GM18861 (cell line): ENCODE data around the gene PEX3.

Experiments used
- ATAC-seq: cut with Tn5 transposase; IDR thresholded peaks from one replicate; pipeline ENCODE4 v1.9.1; 2021; ENCODE audit not compliant: unreplicated experiment

PEX3 gene, protein sequence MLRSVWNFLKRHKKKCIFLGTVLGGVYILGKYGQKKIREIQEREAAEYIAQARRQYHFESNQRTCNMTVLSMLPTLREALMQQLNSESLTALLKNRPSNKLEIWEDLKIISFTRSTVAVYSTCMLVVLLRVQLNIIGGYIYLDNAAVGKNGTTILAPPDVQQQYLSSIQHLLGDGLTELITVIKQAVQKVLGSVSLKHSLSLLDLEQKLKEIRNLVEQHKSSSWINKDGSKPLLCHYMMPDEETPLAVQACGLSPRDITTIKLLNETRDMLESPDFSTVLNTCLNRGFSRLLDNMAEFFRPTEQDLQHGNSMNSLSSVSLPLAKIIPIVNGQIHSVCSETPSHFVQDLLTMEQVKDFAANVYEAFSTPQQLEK

DNA sequence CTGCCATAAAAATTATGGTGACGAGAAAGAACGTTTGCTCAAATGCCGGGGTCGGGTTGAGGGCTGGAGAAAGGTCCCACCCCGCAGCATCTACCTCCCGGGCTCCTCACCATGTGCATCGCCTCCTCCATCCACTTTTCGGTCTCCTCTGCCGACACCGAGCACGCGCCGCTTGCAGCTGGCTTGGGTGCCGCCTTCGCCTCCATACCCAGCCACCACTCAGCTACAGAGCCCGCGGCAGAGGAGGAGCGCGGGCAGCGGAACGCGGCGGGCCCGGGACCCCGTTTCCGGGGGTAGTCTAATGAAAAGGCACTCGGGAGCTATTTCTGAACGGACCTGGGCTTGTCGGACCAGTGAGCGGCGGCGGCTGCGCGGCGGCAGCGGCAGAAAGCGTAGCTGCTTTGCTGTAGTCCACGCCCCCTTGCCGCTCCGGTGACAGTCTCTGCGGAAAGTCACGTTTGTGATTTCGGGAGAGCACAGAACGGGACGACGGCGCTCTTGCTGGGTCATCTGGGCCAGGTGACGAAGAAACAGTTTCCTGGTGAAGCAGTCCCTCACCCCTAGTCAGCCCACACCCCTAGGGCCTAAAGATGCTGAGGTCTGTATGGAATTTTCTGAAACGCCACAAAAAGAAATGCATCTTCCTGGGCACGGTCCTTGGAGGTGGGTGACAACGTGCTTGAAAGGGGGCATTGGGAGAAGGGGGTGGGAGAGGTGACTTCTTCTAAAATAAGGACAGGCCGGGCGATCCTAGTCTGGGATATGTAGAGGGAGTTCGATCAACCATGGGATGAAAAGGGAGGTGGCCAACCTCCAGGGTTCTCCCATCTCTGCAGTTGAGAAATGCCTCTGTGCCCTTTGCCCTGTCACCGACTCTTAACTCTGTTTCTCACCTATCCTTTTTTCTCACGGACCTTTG is at the start of gene PEX3, which contains the start of gene ADAT2:
Gene PEX3 (plus strand): TSS at position 353 of the 919 bp plus-strand sequence. CDS start 238 bp downstream, at position 591.
Gene ADAT2 (minus strand): TSS at position 243 of the 919 bp plus-strand sequence. CDS start 37 bp downstream, at position 206.
- ATAC-seq = peak; percentile 96

DNA sequence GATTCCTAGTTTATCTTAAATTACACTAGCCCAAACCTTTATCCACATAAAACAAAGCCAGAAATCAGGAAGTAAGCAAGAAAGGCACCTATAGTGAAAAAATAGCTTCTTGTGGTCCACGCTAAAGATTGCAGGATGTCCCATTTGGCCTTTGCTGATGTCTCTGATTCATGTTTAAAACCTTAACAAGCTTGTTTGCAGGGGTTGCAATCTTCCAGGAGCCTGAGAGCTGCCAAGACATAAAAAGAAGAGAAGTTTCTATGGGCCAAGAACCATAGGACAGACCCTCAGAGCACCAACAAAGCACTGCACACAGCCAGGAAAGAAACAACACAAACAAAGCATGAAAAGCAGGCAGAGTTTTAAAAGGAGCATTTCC is 49.5 kb upstream of the PEX3 start:
- no peak for ATAC-seq

DNA sequence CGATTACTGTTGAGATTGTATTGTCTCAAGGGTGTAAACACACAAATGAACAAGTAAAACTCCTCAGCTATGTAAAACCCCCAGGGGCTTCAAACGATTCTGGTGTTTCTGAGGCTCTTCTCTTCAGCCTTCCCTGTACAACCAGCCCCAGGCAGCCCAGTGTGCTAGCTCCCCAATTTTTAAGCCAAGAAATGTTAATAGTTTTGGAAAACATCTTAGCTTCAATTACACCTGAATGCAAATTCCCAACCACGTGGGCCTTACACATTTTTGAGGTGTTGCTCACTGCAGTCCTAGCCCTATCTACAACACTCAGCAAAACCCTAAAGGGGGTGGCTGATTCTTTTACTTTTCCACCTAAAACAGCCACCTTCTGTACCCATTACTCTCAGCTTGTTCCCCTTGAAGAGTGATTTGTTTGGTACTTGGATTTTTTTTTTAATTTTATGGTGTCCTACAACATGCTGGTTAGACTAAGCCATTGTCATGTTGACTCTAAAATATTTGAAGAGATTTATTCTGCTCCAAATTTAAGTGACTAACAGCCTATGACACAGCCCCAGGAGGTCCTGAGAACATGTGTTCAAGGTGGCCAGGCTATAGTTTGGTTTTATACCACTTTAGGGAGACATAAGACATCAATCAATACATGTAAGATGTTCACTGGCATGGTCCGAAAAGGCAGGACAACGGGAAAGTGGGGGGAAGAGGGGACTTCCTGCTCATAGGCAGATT is 48.8 kb upstream of the PEX3 start:
- no peak for ATAC-seq

DNA sequence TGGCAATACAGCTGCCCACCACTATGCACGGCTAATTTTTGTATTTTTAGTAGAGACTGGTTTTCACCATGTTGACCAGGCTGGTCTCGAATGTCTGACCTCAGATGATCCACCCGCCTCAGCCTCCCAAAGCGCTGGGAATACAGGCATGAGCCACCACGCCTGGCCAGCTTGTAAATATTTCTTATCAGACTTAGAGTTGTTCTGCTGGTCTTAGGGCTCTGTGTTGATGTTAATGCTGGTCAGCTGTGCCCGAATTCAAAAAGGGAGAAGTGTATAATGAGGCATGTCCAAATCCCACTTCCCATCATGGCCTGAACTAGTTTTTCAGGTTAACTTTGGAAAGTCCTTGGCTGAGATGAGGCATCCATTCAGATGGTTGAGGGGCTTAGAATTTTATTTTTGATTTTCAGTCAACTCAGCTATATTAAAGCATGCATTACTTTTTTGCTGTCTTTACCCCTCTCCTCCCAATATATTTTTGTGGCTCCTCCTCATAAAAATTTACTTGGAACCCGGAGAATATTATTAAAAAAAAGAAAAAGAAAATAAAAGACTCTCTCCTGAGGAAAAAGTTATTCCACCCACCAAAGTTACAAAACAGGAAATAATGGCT is 47.8 kb upstream of the PEX3 start:
- ATAC-seq = no peak

DNA sequence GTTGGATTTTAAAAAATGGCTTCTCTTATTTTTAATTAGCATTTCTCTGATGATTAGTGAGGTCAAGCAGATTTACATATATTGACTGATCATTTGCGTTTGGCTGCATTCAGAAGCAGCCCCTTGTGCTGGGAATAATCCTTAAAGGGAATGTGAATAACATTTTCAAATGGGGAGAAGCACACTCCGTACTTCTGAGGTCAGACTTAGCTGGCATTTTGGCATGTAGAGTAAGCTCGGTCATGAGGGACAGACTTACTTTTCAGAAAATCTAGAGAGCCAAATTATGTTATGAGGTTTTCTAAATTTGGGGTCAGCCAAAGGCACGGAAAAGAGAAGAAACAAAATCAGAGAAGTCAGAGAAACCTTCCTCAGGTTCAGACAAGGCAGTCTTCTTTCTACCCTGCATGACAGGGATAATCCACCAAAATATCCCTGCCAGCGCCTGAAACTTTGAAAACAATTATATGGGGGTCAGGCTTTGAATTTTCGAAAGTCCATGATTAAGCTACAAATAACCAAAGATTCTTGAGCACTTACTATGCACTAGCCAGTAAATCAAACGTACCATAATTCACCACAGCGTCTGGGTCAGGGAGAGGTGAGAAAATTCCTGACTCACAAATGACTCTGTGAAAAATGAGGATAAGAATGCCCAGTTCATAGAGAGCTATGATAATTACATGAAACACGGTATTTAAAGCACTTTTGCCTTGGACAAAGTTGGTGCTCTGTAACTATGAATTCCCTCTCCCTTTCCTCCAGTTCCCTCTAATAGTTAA is 45.0 kb upstream of the PEX3 start:
- ATAC-seq = no peak

DNA sequence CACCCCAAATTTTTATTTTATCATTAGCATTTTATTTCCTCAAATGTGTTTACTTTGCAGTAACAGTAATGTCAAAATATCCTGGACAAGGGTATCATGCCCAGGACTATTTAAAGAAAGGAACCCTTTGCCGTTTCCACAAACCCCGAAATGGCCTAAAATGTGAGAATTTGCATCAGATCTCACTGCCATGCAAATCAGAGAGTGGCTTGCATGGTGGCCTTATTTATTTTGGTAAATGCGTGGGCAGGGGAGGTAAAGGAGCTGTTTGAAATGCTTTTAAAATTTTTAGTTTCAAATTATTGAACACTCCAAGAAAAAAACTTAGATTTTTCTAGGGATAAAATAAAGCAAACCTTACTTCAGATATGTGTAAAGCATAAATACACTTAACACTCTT is 43.9 kb upstream of the PEX3 start:
- ATAC-seq = no peak

DNA sequence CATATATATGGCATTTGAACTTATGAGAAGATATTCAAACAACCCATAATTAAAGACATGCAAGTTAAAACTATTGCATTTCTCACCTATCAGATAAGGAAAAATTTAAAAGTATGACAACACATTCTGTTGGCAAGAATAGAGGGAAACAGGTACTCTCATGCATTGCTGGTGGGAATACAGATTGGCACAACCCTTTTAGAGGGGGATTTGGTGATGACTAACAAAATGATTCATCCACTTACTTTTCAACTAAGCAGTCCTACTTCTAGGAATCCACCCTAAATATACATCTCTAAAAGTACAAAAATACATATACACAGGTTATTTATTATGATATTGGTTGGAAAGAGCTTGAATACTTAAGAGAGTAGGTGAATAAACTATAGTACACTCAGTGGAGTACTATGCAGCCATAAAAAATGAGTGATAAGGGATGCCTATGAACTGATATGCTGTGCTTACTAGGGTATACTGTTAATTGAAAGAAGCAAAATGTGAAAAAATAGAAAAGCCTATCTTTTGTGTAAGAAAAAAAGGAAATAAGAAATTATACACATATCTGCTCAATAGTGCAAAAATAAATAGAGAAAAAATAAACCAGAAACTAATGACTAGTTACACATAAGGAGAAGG is 42.3 kb upstream of the PEX3 start:
- no peak for ATAC-seq

DNA sequence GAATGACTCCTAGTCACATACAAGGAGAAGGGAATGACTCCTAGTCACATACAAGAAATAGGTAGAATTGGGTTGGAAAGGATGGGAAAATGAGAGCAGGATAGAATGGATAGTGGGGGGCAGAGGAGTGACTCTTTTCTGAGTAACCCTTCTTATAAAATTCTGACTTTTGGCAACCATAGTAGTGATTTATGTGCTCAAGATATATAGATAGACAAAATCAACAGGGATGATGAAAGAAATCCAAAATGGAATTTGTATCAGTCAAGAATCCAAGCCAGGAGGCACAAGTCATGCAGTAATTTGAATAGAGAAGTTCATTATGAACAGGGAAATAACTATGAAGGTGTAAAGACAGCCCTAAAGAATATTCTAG is 41.8 kb upstream of the PEX3 start:
- ATAC-seq = no peak

DNA sequence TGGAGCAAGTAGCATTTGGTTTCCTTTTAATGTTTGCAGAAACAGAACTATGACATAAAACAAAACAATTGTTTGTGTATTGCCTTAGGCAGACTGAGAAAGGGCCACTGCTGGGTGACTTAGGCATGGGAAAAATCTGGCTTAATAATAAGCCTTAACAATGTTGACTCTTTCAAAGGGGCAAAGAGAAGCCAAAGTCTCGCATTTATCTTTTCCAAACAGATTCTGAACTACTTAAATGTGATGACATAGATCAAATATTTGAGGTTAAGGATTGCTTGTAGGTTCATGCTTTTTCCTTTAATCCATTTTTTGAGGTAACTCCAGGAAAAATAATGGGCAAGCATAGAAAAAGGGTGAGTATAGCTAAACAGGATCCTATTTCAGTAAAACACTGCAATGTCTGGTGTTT is 39.7 kb upstream of the PEX3 start:
- no peak for ATAC-seq

DNA sequence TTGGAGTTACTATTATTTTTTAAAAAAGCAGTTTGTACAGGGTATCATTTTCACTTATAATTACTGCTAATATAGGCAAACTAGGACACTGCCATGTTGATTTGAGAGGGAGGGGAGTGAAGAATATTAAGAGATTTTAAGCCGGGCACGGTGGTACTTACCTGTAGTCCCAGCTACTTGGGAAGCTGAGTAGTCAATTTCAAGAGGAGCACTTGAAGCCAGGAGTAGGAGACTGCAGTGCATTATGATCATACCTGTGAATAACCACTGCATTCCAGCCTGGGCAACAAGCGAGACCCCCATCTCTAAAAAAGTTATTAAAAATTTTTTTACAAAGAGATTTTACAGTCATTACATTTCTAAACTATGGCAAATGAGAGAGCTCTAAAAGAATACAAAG is 35.8 kb upstream of the PEX3 start:
- ATAC-seq = no peak

DNA sequence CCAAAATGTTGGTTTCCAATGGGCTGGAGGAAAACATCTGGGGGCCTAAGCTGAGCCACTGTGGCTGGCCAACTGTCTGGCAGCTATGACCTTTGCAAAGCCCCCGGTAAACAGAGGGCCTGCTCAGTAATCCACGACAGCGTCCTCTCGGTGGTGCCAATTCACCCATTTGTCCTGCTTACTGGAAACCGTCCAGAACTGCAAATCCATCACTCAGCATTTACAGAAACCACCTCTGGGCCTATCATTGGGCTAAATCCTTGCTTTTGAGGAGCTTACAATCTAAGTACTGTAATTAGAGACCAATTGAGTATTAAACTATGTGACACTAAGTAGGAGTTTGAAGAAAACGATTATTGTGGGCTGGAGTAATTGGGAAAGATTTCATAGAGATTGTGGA is 31.1 kb upstream of the PEX3 start:
- no peak for ATAC-seq

DNA sequence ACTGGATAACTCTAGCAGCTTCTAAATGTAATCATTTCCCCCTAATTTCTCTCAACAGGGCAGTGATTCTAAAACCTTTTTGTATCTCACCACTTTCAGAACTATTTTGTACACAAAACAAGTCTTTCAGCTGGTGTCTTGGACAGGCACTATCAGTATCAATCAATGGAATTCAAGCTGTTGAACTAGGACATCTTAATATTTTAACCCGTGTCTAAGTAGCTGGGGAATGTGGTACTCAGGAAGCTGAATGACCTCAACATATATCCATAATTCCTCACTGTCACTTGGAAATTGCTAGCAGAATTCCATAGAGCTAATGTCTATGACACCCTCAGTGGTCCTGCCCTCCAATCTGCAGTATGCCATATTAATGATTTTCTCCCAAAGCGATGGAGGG is 24.6 kb upstream of the PEX3 start:
- ATAC-seq = no peak

DNA sequence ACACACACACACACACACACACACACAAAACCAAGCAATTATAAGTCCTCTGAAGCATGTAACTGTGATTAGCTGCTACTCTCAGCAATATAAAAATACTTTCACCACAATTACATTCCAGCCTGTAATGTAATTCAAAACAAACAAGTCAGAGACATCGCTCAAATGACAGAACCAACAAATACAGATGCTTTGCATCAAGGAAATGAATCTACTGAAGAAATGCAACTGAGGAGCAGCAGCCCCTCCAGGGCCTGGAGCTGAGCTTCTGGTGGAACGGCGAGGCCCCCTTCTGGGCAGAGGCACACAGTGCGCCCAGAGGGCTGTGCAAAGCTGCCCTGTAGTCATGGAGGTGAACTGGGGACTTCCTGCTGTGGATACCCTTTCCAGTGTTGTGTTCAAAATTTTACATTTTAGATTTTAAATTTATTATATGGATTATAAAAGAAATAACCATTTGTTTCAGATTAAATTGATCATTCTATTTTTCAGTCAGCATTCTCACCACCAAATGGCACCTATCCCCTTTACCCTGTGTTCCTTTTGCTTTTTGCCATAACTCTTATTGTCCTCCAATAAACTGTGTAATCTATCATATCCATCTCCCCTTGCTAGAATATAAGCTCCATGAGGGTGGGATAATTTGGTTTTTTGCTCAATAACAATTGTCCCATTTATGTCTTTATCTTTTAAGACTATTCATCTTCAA is 23.3 kb upstream of the PEX3 start:
- ATAC-seq = peak; percentile 99

DNA sequence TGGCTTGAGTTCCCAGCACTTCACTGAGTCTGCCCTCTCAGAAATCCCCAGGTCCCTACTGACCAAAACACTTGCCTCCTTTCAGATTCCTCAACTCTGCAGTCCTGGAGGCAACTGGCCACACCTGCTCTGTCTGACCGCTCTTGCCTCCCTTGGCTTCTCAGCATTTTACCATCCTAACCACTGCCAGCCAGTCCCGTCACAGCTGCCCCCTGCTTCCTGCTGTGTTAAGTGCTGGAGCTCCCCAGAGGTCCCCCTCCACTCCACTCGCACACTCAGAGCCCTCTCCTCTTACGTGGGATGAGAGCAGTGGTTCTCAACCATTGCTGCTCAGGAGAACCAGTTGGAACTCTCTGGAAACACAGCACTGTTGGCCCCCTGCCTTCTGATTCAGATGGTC is 20.6 kb upstream of the PEX3 start:
- ATAC-seq = no peak

DNA sequence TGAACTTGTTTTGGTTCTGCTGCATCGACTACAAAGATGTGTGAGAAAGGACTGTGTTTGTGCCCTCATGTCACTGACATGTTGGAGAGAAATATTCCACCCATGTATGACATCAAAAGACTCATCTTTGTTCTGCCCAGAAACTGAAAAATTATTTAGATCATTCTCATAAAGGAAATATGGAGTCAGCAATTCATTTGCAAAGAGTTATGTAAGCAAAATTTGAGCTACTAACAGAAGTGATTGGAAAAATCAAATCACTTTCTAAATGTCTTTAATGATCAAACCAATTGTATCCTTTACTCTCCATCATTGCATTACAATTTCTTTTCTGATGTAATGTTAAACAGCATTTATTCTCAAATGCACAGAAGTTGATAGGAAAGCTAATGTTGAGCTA is 19.4 kb upstream of the PEX3 start:
- ATAC-seq = no peak

DNA sequence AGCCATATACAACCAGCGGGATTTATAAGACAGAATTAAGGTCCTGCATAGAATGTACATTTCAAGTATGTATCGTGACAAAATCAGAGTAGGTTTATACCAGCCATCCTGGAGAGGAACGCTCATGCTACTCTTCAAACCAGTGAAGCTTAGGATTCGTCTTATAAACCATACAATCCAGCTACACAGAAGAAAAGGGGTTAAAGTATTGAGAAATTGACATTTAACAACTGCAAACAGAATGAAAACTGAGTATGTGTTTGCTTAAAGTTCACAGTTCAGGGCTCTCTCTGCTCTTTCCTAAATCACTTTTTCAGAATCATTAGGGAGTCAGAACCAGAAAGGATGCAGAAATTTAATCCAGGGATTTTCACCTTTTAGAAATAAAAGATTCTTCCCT is 18.0 kb upstream of the PEX3 start:
- no peak for ATAC-seq

DNA sequence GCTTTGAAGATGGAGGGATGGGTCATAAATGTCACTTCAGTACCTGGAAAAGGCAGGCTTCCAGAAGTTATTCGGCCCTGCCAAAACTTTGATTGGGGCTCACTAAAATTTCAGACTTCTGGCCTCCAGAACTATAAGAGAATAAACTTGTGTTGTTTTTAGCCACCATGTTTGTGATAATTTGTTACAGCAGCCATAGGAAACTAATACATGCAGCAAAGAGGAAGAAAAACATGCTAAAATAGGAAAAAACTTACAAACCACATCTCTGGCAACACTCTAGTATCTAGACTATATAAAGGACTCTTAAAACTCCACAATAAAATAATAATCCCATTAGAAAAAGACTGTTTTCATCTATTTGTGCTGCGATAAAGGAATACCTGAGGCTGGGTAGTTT is 9.6 kb upstream of the PEX3 start:
- no peak for ATAC-seq

DNA sequence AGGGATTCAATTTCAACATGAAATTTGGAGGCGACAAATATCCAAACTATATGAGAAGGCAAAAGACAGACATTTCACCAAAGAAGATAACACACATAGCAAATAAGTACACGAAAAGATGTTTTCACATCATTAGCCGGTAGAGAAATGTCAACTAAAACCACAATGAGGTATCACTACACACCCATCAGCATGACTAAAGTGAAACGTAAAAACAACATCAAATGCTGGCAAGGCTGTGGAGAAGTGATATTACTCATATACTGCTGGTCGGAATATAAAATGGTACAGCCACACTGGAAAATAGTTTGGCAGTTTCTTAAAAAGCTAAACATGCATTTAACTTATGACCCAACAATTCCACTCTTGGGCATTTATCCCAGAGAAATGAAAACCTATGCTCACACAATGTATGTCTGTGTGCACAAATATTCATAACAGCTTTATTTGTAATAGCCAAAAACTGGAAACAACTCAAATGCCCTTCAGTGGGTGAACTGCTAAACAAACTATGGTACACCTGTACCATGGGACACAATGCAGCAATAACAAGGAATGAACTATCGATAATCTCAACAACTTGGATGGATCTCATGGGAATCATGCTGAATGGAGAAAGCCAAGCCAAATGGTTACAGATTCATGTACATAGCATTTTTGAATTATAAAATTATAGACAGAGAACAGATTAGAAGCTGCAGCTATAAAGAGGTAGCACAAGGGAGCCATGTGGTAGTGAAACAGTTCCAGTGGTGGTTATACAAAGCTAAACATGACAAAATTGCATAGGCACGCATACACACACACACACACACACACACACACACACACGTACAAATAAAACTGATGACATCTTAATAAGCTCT is 8.7 kb upstream of the PEX3 start:
- ATAC-seq = no peak
